RWPE1 (cell line): Measurements from ENCODE around the gene PTPRR.
A peak's percentile ranks its signal among the peaks of the same experiment; 100 is the strongest.

ENCODE experiments used
- CTCF ChIA-PET: fragments of 350-600 bp; sonication (Branson Sonifier 250); formaldehyde crosslinking; extraction: SDS; loops from one replicate; lab custom pipeline; 2021; lab: Yijun Ruan, JAX
- POLR2A ChIA-PET: fragments of 400-600 bp; formaldehyde crosslinking; extraction: SDS; loops from one replicate; lab custom pipeline; 2020; ENCODE audit warnings: antibody characterized with exemption; ENCODE audit not compliant: low non-redundant PET; lab: Yijun Ruan, JAX
- DNase-seq: peaks from one replicate; pipeline ENCODE4 v3.0.0; 2012; ENCODE audit warnings: low spot score
- H3K27ac ChIP-seq: fragments of 450-650 bp; 2 replicates; pipeline ENCODE4 v1.5.1; 2017
- CTCF ChIP-seq: fragments of 450-650 bp; conservative IDR thresholded peaks from 2 replicates; pipeline ENCODE4 v1.5.1; 2017; ENCODE audit warnings: low read depth, mild to moderate bottlenecking

Gene PTPRR

GRCh38 chr12:70711831-70712230 lies 208.7 kb downstream of the PTPRR start:
- ChIA-PET POLR2A (no interaction called here), CTCF (no interaction called here)
- no peak for DNase-seq
- H3K27ac ChIP-seq: no peak overlapping the region
- TF ChIP-seq CTCF: no peak

GRCh38 chr12:70709022-70709421 lies 211.5 kb downstream of the PTPRR start:
- DNase-seq: no peak
- ChIA-PET POLR2A (no interaction called here), CTCF (no interaction called here)
- H3K27ac ChIP-seq: no peak overlapping the region
- no peak for TF ChIP-seq CTCF

GRCh38 chr12:70706611-70707010 lies 213.9 kb downstream of the PTPRR start:
- no peak for DNase-seq
- POLR2A ChIA-PET: no interaction called here
- H3K27ac ChIP-seq: no peak overlapping the region
- CTCF ChIA-PET: no interaction called here
- no peak for TF ChIP-seq CTCF

- H3K27ac ChIP-seq: no peak overlapping the region
- no peak for DNase-seq
- CTCF ChIA-PET: no interaction called here
- TF ChIP-seq CTCF: no peak
- POLR2A ChIA-PET: no interaction called here
Observed at GRCh38 chr12:70698345-70698744, 222.2 kb downstream of the PTPRR start.

GRCh38 chr12:70695361-70696023 lies 225.0 kb downstream of the PTPRR start:
- no peak for TF ChIP-seq CTCF
- H3K27ac ChIP-seq: no peak overlapping the region
- POLR2A ChIA-PET: no interaction called here
- CTCF ChIA-PET: no interaction called here
- DNase-seq: no peak

- CTCF ChIA-PET: interaction anchor here (0.7 to 0.8 kb wide), 2 partner anchors 321 to 842 kb away, joined by 3 to 5 read pairs; no protein-coding TSS in a partner anchor
- peak; percentile 36 for DNase-seq
- POLR2A ChIA-PET: no interaction called here
- TF ChIP-seq CTCF: peak; percentile 60
- H3K27ac ChIP-seq: no peak overlapping the region
Observed at GRCh38 chr12:70692681-70693288, 227.8 kb downstream of the PTPRR start.
